Activated CD4-positive, alpha-beta T cell treated with anti-CD3 and anti-CD28 coated beads, Interleukin-2, Interleukin-4, amounts not matched to agents 100 ng/mL and 50 ng/mL, durations not matched to agents 16 hours and 8 hours (primary cell): ENCODE data around the gene PTCH1.

Experiments used
- DNase-seq: peaks from one replicate; pipeline ENCODE4 v3.0.0-alpha.2; 2020; ENCODE audit warnings: low spot score

PTCH1 gene

GRCh38 chr9:95437559-95437958 is 79.2 kb downstream of the PTCH1 start:
- DNase-seq: no peak

GRCh38 chr9:95436416-95436815 is 80.4 kb downstream of the PTCH1 start:
- no peak for DNase-seq

- no peak for DNase-seq
These were observed 81.6 kb downstream of the PTCH1 start for GRCh38 chr9:95435074-95435728.

- DNase-seq: no peak
These were observed 82.4 kb downstream of the PTCH1 start for GRCh38 chr9:95434116-95435073.

- DNase-seq: no peak
These were observed 83.5 kb downstream of the PTCH1 start for GRCh38 chr9:95433096-95433819.

GRCh38 chr9:95431286-95431685 is 85.5 kb downstream of the PTCH1 start:
- DNase-seq: no peak

- DNase-seq: no peak
These were observed 86.7 kb downstream of the PTCH1 start for GRCh38 chr9:95429948-95430620.

GRCh38 chr9:95429096-95429495 is 87.7 kb downstream of the PTCH1 start:
- no peak for DNase-seq

GRCh38 chr9:95425910-95426551 is 90.7 kb downstream of the PTCH1 start:
- DNase-seq: no peak

GRCh38 chr9:95422650-95423049 is 94.1 kb downstream of the PTCH1 start:
- no peak for DNase-seq

GRCh38 chr9:95420518-95420917 is 96.3 kb downstream of the PTCH1 start:
- no peak for DNase-seq

- no peak for DNase-seq
These were observed 97.3 kb downstream of the PTCH1 start for GRCh38 chr9:95419444-95419843.

- DNase-seq: no peak
These were observed 101.6 kb downstream of the PTCH1 start for GRCh38 chr9:95415158-95415557.

GRCh38 chr9:95413793-95414192 is 103.0 kb downstream of the PTCH1 start:
- DNase-seq: no peak

GRCh38 chr9:95411054-95411892 is 105.5 kb downstream of the PTCH1 start:
- DNase-seq: no peak

- no peak for DNase-seq
These were observed 106.9 kb downstream of the PTCH1 start for GRCh38 chr9:95409650-95410426.

- DNase-seq: no peak
These were observed 109.2 kb downstream of the PTCH1 start for GRCh38 chr9:95407524-95407923.

GRCh38 chr9:95406121-95406520 is 110.7 kb downstream of the PTCH1 start:
- DNase-seq: no peak

GRCh38 chr9:95399261-95399660 is 117.5 kb downstream of the PTCH1 start:
- DNase-seq: no peak
